WERI-Rb-1 (cell line): ENCODE measurements around the gene CCDC174.

Experiments used
- DNase-seq: peaks from one replicate; pipeline ENCODE4 v3.0.0-alpha.2; 2020
- H3K27ac ChIP-seq: fragments of 250-450 bp; sonication (Bioruptor Pico); 2 replicates; pipeline ENCODE4 v1.5.1; 2020; ENCODE audit warnings: mild to moderate bottlenecking, moderate library complexity
- H3K27me3 ChIP-seq: fragments of 250-450 bp; sonication (Bioruptor Pico); 2 replicates; pipeline ENCODE4 v1.5.1; 2021; ENCODE audit warnings: mild to moderate bottlenecking, low read depth, moderate library complexity; ENCODE audit not compliant: insufficient read depth, severe bottlenecking
- H3K36me3 ChIP-seq: fragments of 250-450 bp; sonication (Bioruptor Pico); 2 replicates; pipeline ENCODE4 v1.5.1; 2020; ENCODE audit warnings: mild to moderate bottlenecking, moderate library complexity
- H3K4me3 ChIP-seq: 2 replicates; pipeline ENCODE4 v1.5.1; 2011; ENCODE audit warnings: low read depth, mild to moderate bottlenecking, control low read depth, low read length
- H3K9me3 ChIP-seq: fragments of 250-450 bp; sonication (Bioruptor Pico); 2 replicates; pipeline ENCODE4 v1.5.1; 2021; ENCODE audit warnings: mild to moderate bottlenecking, moderate library complexity; ENCODE audit not compliant: severe bottlenecking
- TF ChIP-seq, protein P1 (sequence below): IDR thresholded peaks from 2 replicates; pipeline ENCODE4 v1.5.1; 2011; ENCODE audit warnings: low read depth, mild to moderate bottlenecking, control low read depth, inconsistent platforms, low read length

Gene CCDC174

DNA sequence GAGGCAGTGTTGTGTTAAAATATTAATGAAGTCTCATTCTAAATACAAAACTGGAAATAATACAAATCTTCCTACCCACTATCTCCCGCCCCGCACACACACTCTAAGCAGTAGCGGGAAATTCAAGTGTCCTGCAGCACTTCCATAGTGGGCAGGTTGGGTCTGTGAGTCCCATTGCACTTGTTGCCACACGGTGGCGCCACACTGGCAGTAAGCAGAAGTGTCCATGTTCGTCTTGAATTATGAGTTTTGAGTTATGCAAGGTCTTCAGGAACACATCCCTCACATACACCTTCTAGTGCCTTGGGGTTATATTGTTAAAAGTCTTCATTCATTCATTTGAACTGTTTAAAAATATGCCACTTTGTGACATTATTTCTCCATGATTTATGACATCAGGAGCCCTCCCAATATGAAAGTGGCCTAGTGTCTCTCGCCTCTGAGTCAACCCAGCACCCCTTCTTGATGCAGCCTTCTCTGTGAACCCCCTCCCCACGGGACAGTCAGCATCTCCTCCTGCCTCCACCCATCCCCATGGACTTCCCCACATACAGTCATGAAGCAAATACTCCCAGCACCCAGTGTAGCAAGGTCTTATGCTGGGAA, 17.6 kb upstream of the CCDC174 start:
- peak; percentile 63 for DNase-seq
- Histone ChIP-seq H3K9me3 (peaks cover 3% of the 10 kb centered on the region), H3K36me3 (no peaks in the 10 kb centered on the region), H3K4me3 (no peak overlapping the region), H3K27me3 (peaks cover 3% of the 10 kb centered on the region), H3K27ac (no peak overlapping the region)
- TF ChIP-seq, protein P1, sequence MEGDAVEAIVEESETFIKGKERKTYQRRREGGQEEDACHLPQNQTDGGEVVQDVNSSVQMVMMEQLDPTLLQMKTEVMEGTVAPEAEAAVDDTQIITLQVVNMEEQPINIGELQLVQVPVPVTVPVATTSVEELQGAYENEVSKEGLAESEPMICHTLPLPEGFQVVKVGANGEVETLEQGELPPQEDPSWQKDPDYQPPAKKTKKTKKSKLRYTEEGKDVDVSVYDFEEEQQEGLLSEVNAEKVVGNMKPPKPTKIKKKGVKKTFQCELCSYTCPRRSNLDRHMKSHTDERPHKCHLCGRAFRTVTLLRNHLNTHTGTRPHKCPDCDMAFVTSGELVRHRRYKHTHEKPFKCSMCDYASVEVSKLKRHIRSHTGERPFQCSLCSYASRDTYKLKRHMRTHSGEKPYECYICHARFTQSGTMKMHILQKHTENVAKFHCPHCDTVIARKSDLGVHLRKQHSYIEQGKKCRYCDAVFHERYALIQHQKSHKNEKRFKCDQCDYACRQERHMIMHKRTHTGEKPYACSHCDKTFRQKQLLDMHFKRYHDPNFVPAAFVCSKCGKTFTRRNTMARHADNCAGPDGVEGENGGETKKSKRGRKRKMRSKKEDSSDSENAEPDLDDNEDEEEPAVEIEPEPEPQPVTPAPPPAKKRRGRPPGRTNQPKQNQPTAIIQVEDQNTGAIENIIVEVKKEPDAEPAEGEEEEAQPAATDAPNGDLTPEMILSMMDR: peak; percentile 88

DNA sequence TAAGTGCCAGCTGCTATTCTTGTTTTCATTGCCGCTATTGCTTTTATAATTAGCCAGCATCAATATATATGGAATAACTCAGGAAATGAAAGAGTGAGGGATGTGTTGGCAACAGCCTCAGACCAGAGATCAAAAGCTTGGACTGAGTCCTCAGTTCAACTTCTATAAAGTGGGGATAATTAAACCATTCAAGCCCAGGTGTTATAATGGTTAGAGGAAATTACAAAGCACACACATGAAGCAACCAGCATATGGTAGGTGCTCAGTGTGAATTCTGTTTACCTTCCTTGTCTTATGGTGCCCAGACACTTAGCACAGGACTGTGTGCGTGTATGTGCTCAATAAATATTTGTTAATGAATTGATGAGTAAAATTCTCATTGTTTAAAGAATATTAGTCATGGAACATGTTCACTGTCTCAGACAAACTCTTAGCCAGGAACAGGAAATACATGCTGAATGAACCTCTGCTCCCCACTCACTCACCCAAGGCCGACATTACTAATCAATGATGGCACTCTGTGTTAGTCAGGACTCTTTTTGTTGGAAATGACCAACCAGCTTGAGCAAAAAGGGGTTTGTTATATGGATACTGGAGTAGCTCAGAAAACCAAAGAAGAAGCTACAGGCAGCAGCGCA, 16.7 kb upstream of the CCDC174 start:
- H3K36me3 ChIP-seq: no peaks in the 10 kb centered on the region
- no peak overlapping the region for H3K4me3 ChIP-seq
- no peak for DNase-seq
- peaks cover 3% of the 10 kb centered on the region for H3K27me3 ChIP-seq
- no peaks in the 10 kb centered on the region for H3K9me3 ChIP-seq
- TF ChIP-seq, protein P1: no peak
- no peak overlapping the region for H3K27ac ChIP-seq

DNA sequence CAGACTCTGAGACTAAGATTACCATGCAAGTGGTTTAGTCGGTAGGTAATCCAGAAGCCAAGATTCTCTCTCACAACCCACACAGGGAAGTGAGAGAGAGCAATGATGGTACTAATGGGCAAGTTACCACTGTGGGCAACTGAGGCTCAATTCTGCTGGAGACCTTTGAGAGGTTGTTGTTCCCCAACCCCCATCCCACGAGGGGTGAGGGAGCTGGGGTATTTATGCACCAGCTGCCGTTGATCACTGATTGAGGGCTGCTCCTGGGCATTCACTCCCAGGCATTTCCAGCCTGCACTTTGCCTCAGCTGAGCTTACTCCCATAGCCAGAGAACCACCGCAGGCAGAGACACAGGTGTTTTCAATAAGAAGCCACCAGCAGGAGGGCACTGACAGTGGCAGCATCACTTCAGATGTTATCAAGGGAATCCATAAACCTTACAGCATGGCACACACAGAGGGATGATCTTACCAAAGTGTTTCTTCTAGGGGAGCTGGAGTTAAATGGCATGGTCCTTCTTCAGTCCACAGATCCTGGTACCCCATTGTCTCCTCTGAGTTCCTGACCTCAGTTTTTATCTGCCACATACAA, 15.0 kb upstream of the CCDC174 start:
- TF ChIP-seq, protein P1: no peak
- Histone ChIP-seq H3K9me3 (no peaks in the 10 kb centered on the region), H3K36me3 (no peaks in the 10 kb centered on the region), H3K27ac (no peak overlapping the region), H3K4me3 (no peak overlapping the region), H3K27me3 (peaks cover 3% of the 10 kb centered on the region)
- no peak for DNase-seq

DNA sequence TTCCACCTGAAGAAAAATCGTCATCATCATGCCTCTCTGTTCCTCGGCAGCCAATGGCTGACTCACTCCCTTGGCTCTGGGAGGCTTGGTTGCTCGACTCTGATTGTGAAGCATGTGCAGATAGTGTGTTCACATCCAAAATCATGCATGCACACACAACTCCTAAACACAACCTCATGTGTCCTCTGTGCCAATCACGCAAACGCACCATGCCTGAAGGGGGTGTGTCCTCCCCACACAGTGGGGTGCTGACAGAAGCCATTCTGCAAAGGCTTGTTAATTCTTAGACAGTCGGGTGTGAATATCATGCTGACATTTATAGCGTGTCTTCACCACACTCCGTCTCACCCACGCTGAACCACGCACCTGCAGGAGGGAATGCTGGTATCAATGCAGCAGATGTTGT, 11.4 kb upstream of the CCDC174 start:
- no peaks in the 10 kb centered on the region for H3K36me3 ChIP-seq
- TF ChIP-seq, protein P1: no peak
- no peaks in the 10 kb centered on the region for H3K9me3 ChIP-seq
- H3K27me3 ChIP-seq: peaks cover 3% of the 10 kb centered on the region
- H3K27ac ChIP-seq: no peak overlapping the region
- DNase-seq: no peak
- no peak overlapping the region for H3K4me3 ChIP-seq

DNA sequence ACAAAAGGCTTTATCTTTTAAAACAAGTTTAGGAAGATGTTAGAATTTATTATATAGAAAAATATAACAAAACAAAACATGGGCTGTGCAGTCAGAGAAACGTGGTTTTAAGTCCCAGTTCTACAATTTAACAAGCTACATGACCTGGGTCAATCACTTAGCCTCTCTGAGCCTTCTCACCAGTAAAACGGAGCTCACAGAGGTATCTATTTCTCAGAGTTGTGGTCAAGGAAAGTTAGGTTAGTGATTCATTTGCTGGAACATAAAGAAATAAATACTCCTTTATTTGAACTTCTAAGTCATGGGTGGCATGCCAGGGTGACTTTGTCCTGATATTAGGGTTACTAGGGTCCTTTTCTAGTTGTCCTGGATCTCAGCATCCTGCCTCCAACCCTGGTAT, 10.8 kb upstream of the CCDC174 start:
- TF ChIP-seq, protein P1: no peak
- Histone ChIP-seq H3K4me3 (no peak overlapping the region), H3K36me3 (no peaks in the 10 kb centered on the region), H3K27me3 (peaks cover 3% of the 10 kb centered on the region), H3K27ac (no peak overlapping the region), H3K9me3 (no peaks in the 10 kb centered on the region)
- no peak for DNase-seq
